GM21447 (cell line): Measurements from ENCODE around the gene ESF1.

Experiments used
- ATAC-seq: cut with Tn5 transposase; IDR thresholded peaks from one replicate; pipeline ENCODE4 v1.9.1; 2021; ENCODE audit not compliant: unreplicated experiment

The ESF1 gene

GRCh38 chr20:13684566-13685222, 100.0 kb downstream of the ESF1 start:
- peak; percentile 78 for ATAC-seq

GRCh38 chr20:13683833-13684232, 100.9 kb downstream of the ESF1 start:
- no peak for ATAC-seq

GRCh38 chr20:13681248-13682125, 103.2 kb downstream of the ESF1 start:
- peak; percentile 69 for ATAC-seq

- no peak for ATAC-seq
These were observed 105.8 kb downstream of the ESF1 start for GRCh38 chr20:13678944-13679343.

DNA sequence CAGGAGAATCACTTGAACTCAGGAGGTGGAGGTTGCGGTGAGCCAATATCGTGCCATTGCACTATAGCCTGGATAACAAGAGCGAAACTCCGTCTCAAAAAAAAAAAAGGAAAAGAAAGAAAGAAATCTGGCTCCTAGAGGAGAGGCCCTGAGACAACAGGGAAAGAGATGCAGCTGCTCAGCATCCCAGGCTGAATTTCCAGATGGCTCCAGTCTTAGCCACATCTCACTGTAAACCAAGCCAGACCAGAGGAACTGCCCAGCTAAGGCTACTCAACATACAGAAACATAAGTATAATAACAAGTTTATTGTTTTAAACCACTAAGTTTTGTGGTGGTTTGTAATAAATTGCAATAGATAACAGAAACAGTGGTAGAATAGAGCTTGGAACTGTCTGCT, 107.5 kb downstream of the ESF1 start:
- ATAC-seq = no peak

DNA sequence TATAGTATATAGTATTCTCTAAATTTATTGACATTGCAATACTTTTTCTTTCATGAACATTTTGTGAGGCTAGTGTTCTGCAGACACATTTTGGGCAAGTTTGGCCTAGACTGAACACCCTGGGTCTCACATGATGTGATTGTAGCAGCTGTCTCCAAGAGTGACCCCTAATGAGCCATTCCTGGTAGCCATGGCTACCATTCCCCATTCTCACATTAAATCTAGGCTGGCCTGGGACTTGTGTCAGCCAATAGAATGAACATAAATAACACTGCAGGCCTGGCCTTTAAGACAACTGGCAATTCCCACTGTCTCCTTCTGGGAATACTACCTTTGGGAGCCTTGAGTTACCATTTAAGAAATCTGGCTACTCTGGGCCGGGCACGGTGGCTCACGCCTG, 108.0 kb downstream of the ESF1 start:
- no peak for ATAC-seq

GRCh38 chr20:13672690-13673089, 112.0 kb downstream of the ESF1 start:
- ATAC-seq = no peak

- ATAC-seq = no peak
These were observed 112.8 kb downstream of the ESF1 start for GRCh38 chr20:13671916-13672378.

DNA sequence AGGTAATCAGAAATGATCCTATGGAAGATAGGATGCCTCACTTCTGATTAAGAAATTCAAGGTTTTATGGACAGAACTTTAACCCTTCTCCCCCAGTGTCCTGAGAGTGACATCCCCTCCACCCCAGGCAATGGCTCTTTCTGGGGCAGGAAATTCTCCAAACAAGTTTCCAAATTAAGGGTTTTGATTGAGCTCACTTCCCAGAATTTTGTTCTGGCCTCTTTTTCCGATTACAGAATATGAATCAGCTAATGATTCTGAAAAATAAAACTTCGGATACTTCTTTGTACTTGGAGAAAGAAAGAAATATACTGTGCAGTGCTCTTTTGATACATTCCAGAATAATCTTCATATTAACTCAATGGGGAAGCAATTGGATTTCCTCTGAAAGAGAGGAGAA, 113.2 kb downstream of the ESF1 start:
- no peak for ATAC-seq

GRCh38 chr20:13670160-13670559, 114.6 kb downstream of the ESF1 start:
- no peak for ATAC-seq

- ATAC-seq = no peak
These were observed 118.9 kb downstream of the ESF1 start for GRCh38 chr20:13665709-13666395.
